ENCODE data around the gene GDF7. TPM values are rescaled to one million over a fixed set of nuclear protein-coding genes. Genes with fewer than 3 reads are reported as not detected.

The GDF7 gene
- total RNA-seq, 6 donors from 2014 or later = under 0.01 to 1.8 (median 0.44) TPM

DNA sequence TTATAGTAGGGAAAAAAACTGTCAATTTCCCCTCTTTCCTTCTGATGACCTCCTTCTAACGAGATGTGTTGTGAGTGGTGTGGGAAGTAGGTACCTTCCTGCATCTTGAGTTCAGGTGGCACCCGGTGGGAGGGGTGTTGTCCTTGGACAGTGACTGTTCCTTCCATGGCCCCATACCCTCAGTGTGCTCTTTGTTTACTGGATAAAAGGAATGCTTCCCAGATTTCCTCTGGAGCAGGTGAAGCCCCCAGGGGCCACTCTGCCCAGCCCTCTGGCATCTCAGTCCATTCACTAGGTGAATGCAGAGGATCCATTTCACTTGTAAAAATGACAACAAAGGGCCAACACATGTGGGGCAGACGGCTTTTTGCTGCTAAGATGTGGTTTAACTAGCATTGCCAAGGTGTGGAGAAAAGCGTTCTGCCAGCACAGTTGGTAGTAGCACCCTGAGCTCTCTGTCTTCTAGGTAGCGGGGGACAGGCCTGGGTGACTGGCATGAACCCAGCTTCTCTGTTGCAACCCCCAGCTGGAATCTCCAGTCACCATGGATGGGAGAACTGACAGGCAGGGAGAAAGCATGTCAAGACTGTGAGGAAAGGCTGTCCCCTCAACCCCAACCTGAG, 6.9 kb downstream of the GDF7 start:
- ATAC-seq (ENCODE audit: low FRiP score in 2 of 2) = no peak
- TF ChIP-seq POLR2AphosphoS5 (IDR thresholded peaks at IDR 0.05) = no peak
- TF ChIP-seq POLR2A (IDR thresholded peaks at IDR 0.05) = no peak
- TF ChIP-seq, protein P1, sequence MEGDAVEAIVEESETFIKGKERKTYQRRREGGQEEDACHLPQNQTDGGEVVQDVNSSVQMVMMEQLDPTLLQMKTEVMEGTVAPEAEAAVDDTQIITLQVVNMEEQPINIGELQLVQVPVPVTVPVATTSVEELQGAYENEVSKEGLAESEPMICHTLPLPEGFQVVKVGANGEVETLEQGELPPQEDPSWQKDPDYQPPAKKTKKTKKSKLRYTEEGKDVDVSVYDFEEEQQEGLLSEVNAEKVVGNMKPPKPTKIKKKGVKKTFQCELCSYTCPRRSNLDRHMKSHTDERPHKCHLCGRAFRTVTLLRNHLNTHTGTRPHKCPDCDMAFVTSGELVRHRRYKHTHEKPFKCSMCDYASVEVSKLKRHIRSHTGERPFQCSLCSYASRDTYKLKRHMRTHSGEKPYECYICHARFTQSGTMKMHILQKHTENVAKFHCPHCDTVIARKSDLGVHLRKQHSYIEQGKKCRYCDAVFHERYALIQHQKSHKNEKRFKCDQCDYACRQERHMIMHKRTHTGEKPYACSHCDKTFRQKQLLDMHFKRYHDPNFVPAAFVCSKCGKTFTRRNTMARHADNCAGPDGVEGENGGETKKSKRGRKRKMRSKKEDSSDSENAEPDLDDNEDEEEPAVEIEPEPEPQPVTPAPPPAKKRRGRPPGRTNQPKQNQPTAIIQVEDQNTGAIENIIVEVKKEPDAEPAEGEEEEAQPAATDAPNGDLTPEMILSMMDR (IDR thresholded peaks at IDR 0.05) = no peak
- no peak for TF ChIP-seq EP300 (IDR thresholded peaks at IDR 0.05)
- peaks cover 0 to 39% (median 24%) of the 10 kb centered on the region in 4 donors for H3K27me3 ChIP-seq
- WGBS, 2 donors = 80 to 82% methylated on average over 3 to 5 of the region's 5 CpGs
- no peak for DNase-seq
- H3K36me3 ChIP-seq = no peaks in the 10 kb centered on the region
- H3K4me3 ChIP-seq = no peak overlapping the region
- H3K9me3 ChIP-seq = peaks cover 0 to 8% (median 0%) of the 10 kb centered on the region in 4 donors
- no peak overlapping the region for H3K27ac ChIP-seq
- peaks cover 4 to 45% (median 11%) of the 10 kb centered on the region in 4 donors for H3K4me1 ChIP-seq

DNA sequence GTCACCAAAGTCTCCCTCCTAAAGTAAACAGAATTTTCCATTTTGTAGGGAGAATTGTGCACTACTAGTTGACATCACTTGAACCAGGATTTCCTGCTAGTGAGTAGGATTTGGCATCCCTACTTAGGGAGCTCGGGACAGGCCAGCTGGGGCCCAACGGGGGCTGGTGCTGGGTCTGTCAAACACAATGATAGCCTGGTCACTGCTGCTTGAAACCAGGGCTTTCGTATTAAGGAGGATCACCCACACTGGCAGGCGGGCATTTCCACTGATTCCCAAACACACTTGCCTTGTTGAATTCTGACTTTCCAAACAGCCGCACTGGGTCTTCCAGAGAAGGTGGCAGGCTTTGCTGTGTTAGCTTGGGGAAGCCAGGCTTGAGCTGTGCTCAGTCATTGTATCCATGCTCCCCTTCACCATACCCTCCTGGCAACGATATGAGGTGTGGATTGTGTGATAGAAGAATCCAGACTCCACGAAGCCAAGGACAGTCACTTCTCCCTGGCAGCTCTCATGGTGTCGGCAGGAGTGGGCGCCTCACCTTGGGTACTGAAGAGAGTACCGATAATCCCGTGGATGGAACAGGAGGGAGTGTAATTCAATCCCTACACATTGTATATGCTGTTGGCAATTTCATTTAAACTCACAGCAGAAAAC, 7.5 kb downstream of the GDF7 start:
- ATAC-seq (ENCODE audit: low FRiP score in 2 of 2) (no peak), DNase-seq (no peak)
- Histone ChIP-seq H3K36me3 (no peaks in the 10 kb centered on the region), H3K27ac (no peak overlapping the region), H3K9me3 (peaks cover 0 to 8% (median 0%) of the 10 kb centered on the region in 4 donors), H3K4me1 (peaks cover 4 to 39% (median 10%) of the 10 kb centered on the region in 4 donors), H3K4me3 (no peak overlapping the region), H3K27me3 (peaks cover 0 to 39% (median 23%) of the 10 kb centered on the region in 4 donors)
- no peak for TF ChIP-seq POLR2A (IDR thresholded peaks at IDR 0.05)
- no peak for TF ChIP-seq POLR2AphosphoS5 (IDR thresholded peaks at IDR 0.05)
- no peak for TF ChIP-seq EP300 (IDR thresholded peaks at IDR 0.05)
- TF ChIP-seq, protein P1 (IDR thresholded peaks at IDR 0.05) = no peak
- 75 to 76% methylated on average over 9 to 11 of the region's 11 CpGs for WGBS, 2 donors

DNA sequence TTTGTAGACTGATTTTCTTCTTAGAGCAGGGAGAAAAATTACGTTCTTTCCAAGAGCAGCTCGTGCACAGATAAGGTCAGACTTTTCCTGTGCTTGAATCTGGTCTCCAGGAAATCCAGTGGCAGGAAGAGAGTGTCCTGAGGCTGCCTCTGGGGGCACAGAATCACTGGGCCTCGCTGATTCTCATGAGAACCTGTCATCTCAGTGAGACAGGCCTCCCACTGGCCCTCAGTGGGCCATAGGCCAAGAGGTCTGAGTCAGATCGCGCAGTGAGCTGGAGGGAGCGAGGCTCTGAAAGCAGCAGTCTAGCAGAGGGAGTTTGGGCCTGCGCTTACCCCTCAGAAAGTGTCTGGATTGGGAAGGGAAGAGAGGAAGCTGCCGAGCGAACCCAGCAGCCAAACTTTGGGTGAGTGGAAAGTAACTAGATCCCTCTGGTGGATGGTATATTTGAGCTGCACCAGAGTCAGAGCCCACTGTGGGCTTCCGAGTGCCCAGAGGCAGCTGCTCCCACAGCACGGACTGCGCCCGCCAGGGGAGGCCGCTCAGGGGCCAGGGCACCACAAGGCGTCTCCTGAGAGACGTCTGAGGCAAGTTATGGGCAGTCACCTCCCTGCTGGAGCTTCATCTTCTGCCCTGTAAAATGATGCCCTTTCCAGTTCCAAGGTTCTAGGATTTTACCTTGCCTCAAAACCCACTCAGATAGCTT, 8.2 kb downstream of the GDF7 start:
- DNase-seq (peak in 1 of 2 donors; percentile 37), ATAC-seq (ENCODE audit: low FRiP score in 2 of 2) (peak; percentile 32 to 64)
- no peak overlapping the region for H3K27ac ChIP-seq

DNA sequence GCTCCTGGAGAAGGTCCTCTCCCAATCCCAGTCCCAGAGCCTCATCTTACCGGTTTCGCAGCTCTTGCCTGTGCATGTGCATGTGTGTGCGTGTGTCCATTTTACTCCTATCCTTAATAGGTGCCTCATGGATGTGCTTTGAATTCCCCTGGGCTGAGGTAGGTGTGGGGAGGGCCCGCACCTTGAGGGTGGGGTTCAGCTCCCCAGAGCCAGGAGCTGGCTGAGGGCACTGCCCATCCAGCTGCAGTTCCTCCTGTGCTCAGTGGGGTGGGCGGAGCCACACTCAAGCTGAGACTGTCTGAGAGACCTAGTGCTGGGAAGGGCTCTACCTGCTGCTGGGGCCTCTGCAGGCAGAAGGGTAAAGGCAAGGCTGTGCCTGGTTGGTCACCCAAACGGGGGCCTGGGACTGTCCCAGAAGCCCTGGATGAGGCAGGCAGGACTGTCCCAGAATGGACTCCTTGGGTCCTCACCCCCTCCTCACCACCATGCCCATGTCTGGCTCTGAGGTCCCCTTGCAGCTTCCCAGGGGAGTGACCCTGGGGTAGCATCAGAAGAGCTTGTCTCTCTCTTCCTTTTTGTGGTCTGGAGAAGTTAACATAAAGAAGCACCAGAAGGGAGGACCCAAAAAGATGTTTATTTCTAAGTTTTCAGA, 8.9 kb downstream of the GDF7 start:
- H3K27ac ChIP-seq = no peak overlapping the region
- DNase-seq = no peak
- peaks cover 0 to 25% (median 14%) of the 10 kb centered on the region in 4 donors for H3K27me3 ChIP-seq
- no peaks in the 10 kb centered on the region for H3K9me3 ChIP-seq
- ATAC-seq (ENCODE audit: low FRiP score in 2 of 2) = peak; percentile 38 to 45
- H3K36me3 ChIP-seq = peaks cover 0 to 4% (median 0%) of the 10 kb centered on the region in 4 donors
- H3K4me3 ChIP-seq = no peak overlapping the region
- 42 to 76% methylated on average over 2 to 6 of the region's 6 CpGs for WGBS, 2 donors
- TF ChIP-seq POLR2A (IDR thresholded peaks at IDR 0.05) = no peak
- TF ChIP-seq EP300 (IDR thresholded peaks at IDR 0.05) = no peak
- no peak for TF ChIP-seq POLR2AphosphoS5 (IDR thresholded peaks at IDR 0.05)
- TF ChIP-seq, protein P1 (IDR thresholded peaks at IDR 0.05) = peak in 1 of 6 experiments; percentile 16
- peaks cover under 1 to 27% (median 6%) of the 10 kb centered on the region in 4 donors for H3K4me1 ChIP-seq

More for the DNA sequence above, 8.2 kb downstream of the GDF7 start:
- Histone ChIP-seq H3K4me3 (no peak overlapping the region), H3K9me3 (peaks cover 0 to 5% (median 0%) of the 10 kb centered on the region in 4 donors), H3K36me3 (no peaks in the 10 kb centered on the region), H3K27me3 (peaks cover 0 to 32% (median 20%) of the 10 kb centered on the region in 4 donors), H3K4me1 (peaks cover 4 to 34% (median 8%) of the 10 kb centered on the region in 4 donors)
- TF ChIP-seq, protein P1 (IDR thresholded peaks at IDR 0.05) = no peak
- no peak for TF ChIP-seq EP300 (IDR thresholded peaks at IDR 0.05)
- TF ChIP-seq POLR2AphosphoS5 (IDR thresholded peaks at IDR 0.05) = no peak
- no peak for TF ChIP-seq POLR2A (IDR thresholded peaks at IDR 0.05)
- WGBS, 2 donors = 43 to 50% methylated on average over 8 to 16 of the region's 16 CpGs

All from upper lobe of left lung (tissue), 6 donors.